Measurements from ENCODE around the gene FERMT1.

The FERMT1 gene

DNA sequence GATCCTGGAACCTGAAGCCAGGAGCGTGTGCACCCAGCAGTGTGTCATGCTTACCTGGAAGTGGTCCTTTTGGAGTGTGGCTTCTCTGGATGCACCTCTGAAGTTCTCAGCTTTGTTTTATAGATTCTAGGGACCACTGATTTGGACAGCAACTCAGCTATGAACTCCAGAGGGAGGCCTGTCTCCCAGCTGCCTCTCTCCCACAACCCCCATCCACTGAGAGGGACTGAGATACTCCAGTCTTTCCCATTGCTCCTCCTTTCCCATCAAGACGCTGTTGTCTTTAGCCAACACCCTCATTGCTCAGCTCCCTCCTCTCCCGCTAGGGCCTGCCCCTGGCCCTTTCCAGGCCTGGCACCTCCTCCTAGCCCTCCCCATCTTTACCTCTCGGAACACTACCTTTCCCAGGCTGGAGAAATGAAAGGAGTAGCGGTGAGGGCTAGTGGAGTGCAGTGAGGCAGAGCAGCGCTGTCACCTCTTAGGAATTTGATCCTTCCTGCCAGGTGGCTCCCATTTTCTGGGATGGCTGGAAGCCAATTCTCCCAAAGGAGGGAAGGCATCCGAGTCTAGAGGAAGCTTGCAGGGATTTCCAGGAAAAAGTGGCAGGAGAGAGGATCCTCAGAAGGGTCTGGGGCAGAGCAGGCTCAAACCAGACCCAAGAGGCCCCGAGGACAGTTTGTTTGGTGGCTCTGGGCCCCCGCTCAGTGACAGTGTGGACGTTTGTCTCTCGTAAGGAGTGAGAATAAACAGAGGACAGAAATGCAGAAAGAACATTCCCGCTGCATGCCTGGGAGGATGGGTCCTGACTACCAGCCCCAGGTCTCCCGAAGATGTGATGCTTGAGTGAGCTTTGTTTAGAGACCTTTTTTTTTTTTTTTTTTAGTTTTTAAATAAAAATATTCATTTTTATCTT is 68.8 kb downstream of the FERMT1 start, which contains the start of gene LRRN4:
LRRN4 (minus strand) TSS at position 285 of the 913 bp plus-strand sequence. CDS start 1,261 bp downstream, outside the sequence.
- Histone ChIP-seq H3K36me3 (ENCODE audit: low read length) (no peaks in the 10 kb centered on the region), H3K27me3 (ENCODE audit: low read length) (no peaks in the 10 kb centered on the region), H4K20me1 (ENCODE audit: low read depth, low read length) (no peaks in the 10 kb centered on the region), H3K9me2 (replicated peaks; ENCODE audit: insufficient read depth, low read length) (no peaks in the 10 kb centered on the region), H3K27ac (ENCODE audit: low read depth, low read length) (no peak within 1 kb of the TSS), H3K79me2 (ENCODE audit: insufficient read depth, low read length) (no peaks in the 10 kb centered on the region), H3K4me2 (ENCODE audit: low read depth, low read length, poor library complexity, severe bottlenecking) (no peak within 1 kb of the TSS), H2AFZ (ENCODE audit: low read depth, low read length, severe bottlenecking) (no peak within 1 kb of the TSS), H3K9me3 (ENCODE audit: insufficient read depth, low read length) (no peaks in the 10 kb centered on the region), H3F3A (ENCODE audit: insufficient read depth) (no peaks in the 10 kb centered on the region), H3K9ac (ENCODE audit: low read length) (no peak within 1 kb of the TSS), H3K4me3 (ENCODE audit: insufficient read depth, low read length, poor library complexity, severe bottlenecking) (no peak within 1 kb of the TSS)
- TF ChIP-seq, protein P1, sequence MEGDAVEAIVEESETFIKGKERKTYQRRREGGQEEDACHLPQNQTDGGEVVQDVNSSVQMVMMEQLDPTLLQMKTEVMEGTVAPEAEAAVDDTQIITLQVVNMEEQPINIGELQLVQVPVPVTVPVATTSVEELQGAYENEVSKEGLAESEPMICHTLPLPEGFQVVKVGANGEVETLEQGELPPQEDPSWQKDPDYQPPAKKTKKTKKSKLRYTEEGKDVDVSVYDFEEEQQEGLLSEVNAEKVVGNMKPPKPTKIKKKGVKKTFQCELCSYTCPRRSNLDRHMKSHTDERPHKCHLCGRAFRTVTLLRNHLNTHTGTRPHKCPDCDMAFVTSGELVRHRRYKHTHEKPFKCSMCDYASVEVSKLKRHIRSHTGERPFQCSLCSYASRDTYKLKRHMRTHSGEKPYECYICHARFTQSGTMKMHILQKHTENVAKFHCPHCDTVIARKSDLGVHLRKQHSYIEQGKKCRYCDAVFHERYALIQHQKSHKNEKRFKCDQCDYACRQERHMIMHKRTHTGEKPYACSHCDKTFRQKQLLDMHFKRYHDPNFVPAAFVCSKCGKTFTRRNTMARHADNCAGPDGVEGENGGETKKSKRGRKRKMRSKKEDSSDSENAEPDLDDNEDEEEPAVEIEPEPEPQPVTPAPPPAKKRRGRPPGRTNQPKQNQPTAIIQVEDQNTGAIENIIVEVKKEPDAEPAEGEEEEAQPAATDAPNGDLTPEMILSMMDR (IDR thresholded peaks at IDR 0.05; ENCODE audit: insufficient read depth, low read length, poor library complexity, severe bottlenecking): no peak
- TF ChIP-seq EZH2phosphoT487 (conservative IDR thresholded peaks at IDR 0.05; ENCODE audit: low read length): no peak

- Histone ChIP-seq H3K9ac (ENCODE audit: low read length) (no peak overlapping the region), H3K4me3 (ENCODE audit: insufficient read depth, low read length, poor library complexity, severe bottlenecking) (no peak overlapping the region), H3K27me3 (ENCODE audit: low read length) (no peaks in the 10 kb centered on the region), H3K27ac (ENCODE audit: low read depth, low read length) (no peak overlapping the region), H3K9me3 (ENCODE audit: insufficient read depth, low read length) (no peaks in the 10 kb centered on the region), H2AFZ (ENCODE audit: low read depth, low read length, severe bottlenecking) (no peak overlapping the region), H4K20me1 (ENCODE audit: low read depth, low read length) (no peaks in the 10 kb centered on the region), H3K79me2 (ENCODE audit: insufficient read depth, low read length) (no peaks in the 10 kb centered on the region), H3K9me2 (replicated peaks; ENCODE audit: insufficient read depth, low read length) (no peaks in the 10 kb centered on the region), H3F3A (ENCODE audit: insufficient read depth) (no peaks in the 10 kb centered on the region), H3K4me2 (ENCODE audit: low read depth, low read length, poor library complexity, severe bottlenecking) (no peak overlapping the region), H3K36me3 (ENCODE audit: low read length) (no peaks in the 10 kb centered on the region)
- TF ChIP-seq EZH2phosphoT487 (conservative IDR thresholded peaks at IDR 0.05; ENCODE audit: low read length): no peak
- TF ChIP-seq, protein P1 (IDR thresholded peaks at IDR 0.05; ENCODE audit: insufficient read depth, low read length, poor library complexity, severe bottlenecking): no peak
Observed at GRCh38 chr20:6053064-6053775, 69.6 kb downstream of the FERMT1 start.

- H3K9me3 ChIP-seq (ENCODE audit: insufficient read depth, low read length): no peaks in the 10 kb centered on the region
- no peak overlapping the region for H3K27ac ChIP-seq (ENCODE audit: low read depth, low read length)
- no peak overlapping the region for H3K4me2 ChIP-seq (ENCODE audit: low read depth, low read length, poor library complexity, severe bottlenecking)
- no peak overlapping the region for H3K4me3 ChIP-seq (ENCODE audit: insufficient read depth, low read length, poor library complexity, severe bottlenecking)
- H3K27me3 ChIP-seq (ENCODE audit: low read length): no peaks in the 10 kb centered on the region
- no peak overlapping the region for H2AFZ ChIP-seq (ENCODE audit: low read depth, low read length, severe bottlenecking)
- H3K79me2 ChIP-seq (ENCODE audit: insufficient read depth, low read length): no peaks in the 10 kb centered on the region
- no peaks in the 10 kb centered on the region for H3K36me3 ChIP-seq (ENCODE audit: low read length)
- H4K20me1 ChIP-seq (ENCODE audit: low read depth, low read length): no peaks in the 10 kb centered on the region
- TF ChIP-seq EZH2phosphoT487 (conservative IDR thresholded peaks at IDR 0.05; ENCODE audit: low read length): no peak
- TF ChIP-seq, protein P1 (IDR thresholded peaks at IDR 0.05; ENCODE audit: insufficient read depth, low read length, poor library complexity, severe bottlenecking): no peak
- no peaks in the 10 kb centered on the region for H3F3A ChIP-seq (ENCODE audit: insufficient read depth)
- H3K9ac ChIP-seq (ENCODE audit: low read length): no peak overlapping the region
- no peaks in the 10 kb centered on the region for H3K9me2 ChIP-seq (replicated peaks; ENCODE audit: insufficient read depth, low read length)
Observed at GRCh38 chr20:6051505-6051904, 71.3 kb downstream of the FERMT1 start.
